H1 (cell line): ENCODE results near the gene NET1. TPM values are rescaled to one million over a fixed set of nuclear protein-coding genes. Genes with fewer than 3 reads are reported as not detected.

Experiments
- BACH1 ChIP-seq: IDR thresholded peaks from 2 replicates; pipeline ENCODE4 v1.6.1; 2012; ENCODE audit warnings: low read length, improper control_type of control experiment
- CBX5 ChIP-seq: fragments of 300-800, 300-1000 bp; sonication (generic); IDR thresholded peaks from 2 replicates; pipeline ENCODE4 v1.7.1; 2016; ENCODE audit warnings: antibody characterized with exemption, low read length, low read depth
- KDM1A ChIP-seq: fragments of 200-600, 300-600 bp; sonication (generic); IDR thresholded peaks from 2 replicates; pipeline ENCODE4 v1.7.1; 2016; ENCODE audit warnings: mild to moderate bottlenecking, low read length, borderline replicate concordance
- KDM4A ChIP-seq: IDR thresholded peaks from one replicate; pipeline ENCODE4 v1.7.1; 2012; ENCODE audit warnings: low read depth, mild to moderate bottlenecking, moderate library complexity, low read length, inconsistent platforms; ENCODE audit not compliant: severe bottlenecking
- POLR2AphosphoS5 ChIP-seq: IDR thresholded peaks from 2 replicates; pipeline ENCODE4 v1.6.1; 2011; ENCODE audit warnings: low read depth, low read length
- SIRT6 ChIP-seq: IDR thresholded peaks from one replicate; pipeline ENCODE4 v1.7.1; 2012; ENCODE audit warnings: low read length, inconsistent platforms
- SP1 ChIP-seq: IDR thresholded peaks from 2 replicates; pipeline ENCODE4 v1.6.1; 2011; ENCODE audit warnings: low read depth, low read length
- polyA plus RNA-seq, 7 experiments: library from polyadenylated mRNA; depleted of rRNA in 3 of 7; stranded (reverse) in 5 of 7; unstranded in 2 of 7; fragments of >200 nt in 5 of 7; fragments of 200-250 nt in 2 of 7; gene quantifications; 1 replicate in 5 of 7; 2 replicates in 1 of 7; 4 replicates in 1 of 7; pipeline versions ENCODE4 v1.2.1 to v1.2.3, GENCODE V29; 2011 to 2013; ENCODE audit warnings: missing spikeins in 2 of 7, mixed read lengths in 2 of 7
- total RNA-seq: library from RNA; stranded (reverse); fragmentation: NEBNext Ultra II Directional; extraction: Animal tissue kit (Norgen Biotek cat#: 25700); gene quantifications from 2 replicates; pipeline ENCODE4 v1.2.1, GENCODE V29; 2021
- TF ChIP-seq, protein P1 (sequence below): IDR thresholded peaks from 2 replicates; pipeline ENCODE4 v1.6.1; 2012; ENCODE audit warnings: inconsistent platforms

The NET1 gene
- total and polyA plus RNA-seq, 2 of the 8 experiments (the other 6 are each of a cell fraction or from before 2014, with no cell fraction given): 21.5 to 117 TPM

DNA sequence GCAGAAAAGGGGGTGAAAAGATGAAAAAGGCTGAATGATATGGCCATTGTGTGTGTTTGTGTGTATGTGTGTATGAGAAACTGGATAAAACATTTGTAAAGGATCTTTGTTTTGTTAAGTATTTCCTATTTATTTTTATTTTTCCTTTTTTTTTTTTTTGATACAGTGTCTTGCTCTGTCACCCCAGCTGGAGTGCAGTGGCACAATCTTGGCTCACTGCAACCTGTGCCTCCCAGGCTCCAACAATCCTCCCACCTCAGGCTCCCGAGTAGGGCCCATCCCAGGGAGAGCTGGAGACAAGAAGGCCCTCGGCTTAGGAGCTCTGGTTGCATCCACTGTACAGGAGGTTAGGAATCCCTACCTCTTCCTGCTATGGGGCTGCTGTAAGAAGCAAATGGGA, 93.9 kb downstream of the NET1 start (continued):
- no peak for TF ChIP-seq CBX5
- TF ChIP-seq BACH1: no peak
- no peak for TF ChIP-seq KDM4A
- TF ChIP-seq SIRT6: no peak
- no peak for TF ChIP-seq SP1
- no peak for TF ChIP-seq KDM1A
- TF ChIP-seq, protein P1, sequence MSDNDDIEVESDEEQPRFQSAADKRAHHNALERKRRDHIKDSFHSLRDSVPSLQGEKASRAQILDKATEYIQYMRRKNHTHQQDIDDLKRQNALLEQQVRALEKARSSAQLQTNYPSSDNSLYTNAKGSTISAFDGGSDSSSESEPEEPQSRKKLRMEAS: no peak
- no peak for TF ChIP-seq POLR2AphosphoS5
